ENCODE data around the gene AGMAT.

GRCh38 chr1:15628003-15628402 lies 43.2 kb upstream of the AGMAT start:
- TF ChIP-seq CTCF (conservative IDR thresholded peaks at IDR 0.05 in 1 of 2, IDR thresholded peaks at IDR 0.05 in 1 of 2; ENCODE audit: low read depth in 1 of 2, low read length in 2 of 2) (no peak), EZH2 (IDR thresholded peaks at IDR 0.05; ENCODE audit: low read length, missing control alignments) (no peak)
